Kidney (tissue), 14 donors: ENCODE measurements around the gene PTGFR. TPM values are rescaled to one million over a fixed set of nuclear protein-coding genes. Genes with fewer than 3 reads are reported as not detected.

Source experiments
- DNase-seq, 5 donors: peaks; one replicate each; pipeline ENCODE4 v3.0.0-alpha.2; 2013 to 2020
- FAIRE-seq: peaks from 2 replicates; lab custom pipeline; 2012; peaks lifted over from hg19 to GRCh38; lab: Jason Lieb, UNC
- H3K27ac ChIP-seq, 2 donors: one replicate each; pipeline ENCODE4 v1.7.0; 2013; ENCODE audit warnings: low read depth in 2 of 2, low read length in 2 of 2, inconsistent platforms in 1 of 2
- H3K27me3 ChIP-seq: one replicate; pipeline ENCODE4 v1.7.1; 2013; ENCODE audit warnings: low read length, inconsistent platforms; ENCODE audit not compliant: control insufficient read depth, insufficient read depth
- H3K36me3 ChIP-seq, 3 donors: one replicate each; pipeline versions ENCODE4 v1.7.0 to v1.7.1; 2013; ENCODE audit warnings: low read length in 3 of 3, control low read depth in 1 of 3, inconsistent platforms in 1 of 3; ENCODE audit not compliant: insufficient read depth in 3 of 3, control insufficient read depth in 2 of 3
- H3K4me1 ChIP-seq, 3 donors: one replicate each; pipeline versions ENCODE4 v1.7.0 to v1.7.1; 2013; ENCODE audit warnings: low read length in 3 of 3, inconsistent platforms in 1 of 3, low read depth in 1 of 3; ENCODE audit not compliant: control insufficient read depth in 2 of 3, insufficient read depth in 2 of 3
- H3K4me3 ChIP-seq, 3 donors: one replicate each; pipeline versions ENCODE4 v1.7.0 to v1.8.1; 2013; ENCODE audit warnings: low read length in 3 of 3, control low read depth in 1 of 3, inconsistent platforms in 1 of 3
- H3K9ac ChIP-seq, 3 donors: one replicate each; pipeline versions ENCODE4 v1.7.0 to v1.7.1; 2013; ENCODE audit warnings: low read length in 3 of 3, control low read depth in 1 of 3, inconsistent platforms in 1 of 3
- H3K9me3 ChIP-seq, 3 donors: one replicate each; pipeline versions ENCODE4 v1.7.0 to v1.7.1; 2013; ENCODE audit warnings: low read length in 3 of 3, control low read depth in 1 of 3, inconsistent platforms in 1 of 3; ENCODE audit not compliant: control insufficient read depth in 2 of 3, insufficient read depth in 1 of 3
- intact Hi-C: fragments of 100-400 bp; cut with DNase I; formaldehyde crosslinking; loops from one replicate; pipeline ENCODE4 v1.11.1; 2022
- polyA plus RNA-seq: library from polyadenylated mRNA; stranded (reverse); fragments of 350-450 nt; fragmentation: Illumina TruSeq; extraction: RNeasy Lipid Tissue Mini Kit (QIAGEN cat#74804); gene quantifications from one replicate; pipeline ENCODE4 v1.2.3, GENCODE V29; 2014; ENCODE audit warnings: low read depth, low replicate concordance; ENCODE audit not compliant: insufficient read depth
- total RNA-seq: library from RNA; stranded (reverse); fragmentation: NEBNext Ultra II Directional; extraction: Animal tissue kit (Norgen Biotek cat#: 25700); gene quantifications from one replicate; pipeline ENCODE4 v1.2.1, GENCODE V29; 2021
- TF ChIP-seq, protein P1 (sequence below): IDR thresholded peaks from 3 replicates; pipeline ENCODE4 v1.5.1; 2012; ENCODE audit warnings: mild to moderate bottlenecking, moderate library complexity, borderline replicate concordance; ENCODE audit not compliant: insufficient read depth; ENCODE audit errors: extremely low read depth
- donor health status: control.
- donor health status: control.
- donor health status: control.
- donor health status: control.
- donor health status: control.
- donor health status: DM: yes; HTN: yes; CAD: no.
- donor health status: Normal renal cell carcinoma (clear cell type).

PTGFR gene
- total and polyA plus RNA-seq, 2 donors from 2014 or later = 2.4 to 3.7 TPM

GRCh38 chr1:78464449-78464891 lies 26.3 kb upstream of the PTGFR start:
- intact Hi-C loops = no loop called here
- DNase-seq (no peak), FAIRE-seq (no peak)
- no peak overlapping the region for H3K4me3 ChIP-seq
- TF ChIP-seq, protein P1, sequence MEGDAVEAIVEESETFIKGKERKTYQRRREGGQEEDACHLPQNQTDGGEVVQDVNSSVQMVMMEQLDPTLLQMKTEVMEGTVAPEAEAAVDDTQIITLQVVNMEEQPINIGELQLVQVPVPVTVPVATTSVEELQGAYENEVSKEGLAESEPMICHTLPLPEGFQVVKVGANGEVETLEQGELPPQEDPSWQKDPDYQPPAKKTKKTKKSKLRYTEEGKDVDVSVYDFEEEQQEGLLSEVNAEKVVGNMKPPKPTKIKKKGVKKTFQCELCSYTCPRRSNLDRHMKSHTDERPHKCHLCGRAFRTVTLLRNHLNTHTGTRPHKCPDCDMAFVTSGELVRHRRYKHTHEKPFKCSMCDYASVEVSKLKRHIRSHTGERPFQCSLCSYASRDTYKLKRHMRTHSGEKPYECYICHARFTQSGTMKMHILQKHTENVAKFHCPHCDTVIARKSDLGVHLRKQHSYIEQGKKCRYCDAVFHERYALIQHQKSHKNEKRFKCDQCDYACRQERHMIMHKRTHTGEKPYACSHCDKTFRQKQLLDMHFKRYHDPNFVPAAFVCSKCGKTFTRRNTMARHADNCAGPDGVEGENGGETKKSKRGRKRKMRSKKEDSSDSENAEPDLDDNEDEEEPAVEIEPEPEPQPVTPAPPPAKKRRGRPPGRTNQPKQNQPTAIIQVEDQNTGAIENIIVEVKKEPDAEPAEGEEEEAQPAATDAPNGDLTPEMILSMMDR = no peak
- H3K27me3 ChIP-seq = no peaks in the 10 kb centered on the region
- no peaks in the 10 kb centered on the region for H3K36me3 ChIP-seq
- H3K4me1 ChIP-seq = no peaks in the 10 kb centered on the region
- peaks cover 0 to 5% (median 0%) of the 10 kb centered on the region in 3 donors for H3K9me3 ChIP-seq
- no peak overlapping the region for H3K27ac ChIP-seq
- no peak overlapping the region for H3K9ac ChIP-seq

DNA sequence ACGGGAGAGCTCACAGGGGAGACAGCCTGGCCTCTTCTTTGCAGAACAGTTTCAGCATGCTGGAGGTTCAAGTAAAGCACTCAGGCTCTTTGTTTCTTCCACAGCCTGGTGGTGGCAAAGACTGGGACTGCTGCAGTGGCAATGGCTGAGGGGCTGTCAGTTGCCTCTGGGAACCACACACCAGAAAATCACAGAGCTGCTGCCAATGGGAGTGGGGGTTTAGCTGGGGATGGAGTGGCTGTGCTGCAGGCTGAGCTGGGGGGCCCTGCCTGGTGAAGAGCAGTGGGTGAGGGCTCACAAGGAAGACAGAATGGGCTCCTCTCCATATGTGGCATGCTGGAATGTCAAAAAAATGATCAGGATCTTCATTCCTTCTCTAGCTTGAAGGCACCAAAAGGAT lies 25.6 kb upstream of the PTGFR start:
- Histone ChIP-seq H3K27me3 (no peaks in the 10 kb centered on the region), H3K4me3 (no peak overlapping the region), H3K27ac (no peak overlapping the region), H3K4me1 (no peaks in the 10 kb centered on the region), H3K9me3 (peaks cover 0 to 5% (median 0%) of the 10 kb centered on the region in 3 donors), H3K36me3 (no peaks in the 10 kb centered on the region), H3K9ac (no peak overlapping the region)
- TF ChIP-seq, protein P1 = no peak
- FAIRE-seq = no peak
- DNase-seq = peak in 1 of 5 donors; percentile 26
- intact Hi-C loops = no loop called here

DNA sequence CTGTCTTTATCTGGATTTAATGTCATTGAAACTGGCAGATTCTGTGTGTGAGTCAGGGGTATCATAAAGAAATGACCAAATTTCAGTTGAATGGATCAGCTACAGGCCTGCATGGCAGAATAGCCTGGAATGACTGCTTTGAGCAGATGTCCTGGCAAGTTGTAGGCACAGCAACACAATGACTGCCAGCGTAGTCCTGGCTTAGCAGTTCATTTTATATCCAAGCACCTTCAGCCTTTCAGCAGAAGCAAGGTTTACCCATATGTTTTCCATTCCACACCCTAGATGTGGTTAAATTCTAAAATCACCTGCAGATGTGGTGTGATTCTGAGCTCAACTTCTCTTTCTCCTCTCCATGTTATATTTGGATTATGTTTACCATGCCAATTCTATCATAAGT lies 22.3 kb upstream of the PTGFR start:
- TF ChIP-seq, protein P1 = no peak
- no peaks in the 10 kb centered on the region for H3K27me3 ChIP-seq
- no peak overlapping the region for H3K4me3 ChIP-seq
- DNase-seq = no peak
- H3K9ac ChIP-seq = no peak overlapping the region
- no peak for FAIRE-seq
- intact Hi-C loops = no loop called here
- no peaks in the 10 kb centered on the region for H3K9me3 ChIP-seq
- no peak overlapping the region for H3K27ac ChIP-seq
- no peaks in the 10 kb centered on the region for H3K4me1 ChIP-seq
- no peaks in the 10 kb centered on the region for H3K36me3 ChIP-seq

GRCh38 chr1:78469576-78469975 lies 21.2 kb upstream of the PTGFR start:
- H3K9ac ChIP-seq = no peak overlapping the region
- no peaks in the 10 kb centered on the region for H3K27me3 ChIP-seq
- no peaks in the 10 kb centered on the region for H3K9me3 ChIP-seq
- no peak for DNase-seq
- TF ChIP-seq, protein P1 = no peak
- no peaks in the 10 kb centered on the region for H3K36me3 ChIP-seq
- intact Hi-C loops = no loop called here
- no peaks in the 10 kb centered on the region for H3K4me1 ChIP-seq
- no peak overlapping the region for H3K27ac ChIP-seq
- H3K4me3 ChIP-seq = no peak overlapping the region
- no peak for FAIRE-seq
